Measurements from ENCODE around the gene SLC35F3. TPM values are rescaled to one million over a fixed set of nuclear protein-coding genes. Genes with fewer than 3 reads are reported as not detected.

The SLC35F3 gene
- total RNA-seq, 1 experiment from 2014 or later: 3.3 TPM

GRCh38 chr1:234265861-234266260, 361.4 kb downstream of the SLC35F3 start:
- no peaks in the 10 kb centered on the region for H3K9me3 Mint-ChIP-seq (ENCODE audit: unreplicated experiment)
- H3K4me1 Mint-ChIP-seq (ENCODE audit: insufficient read depth, unreplicated experiment): peaks cover 20% of the 10 kb centered on the region
- ChIA-PET CTCF (no interaction called here), POLR2A (no interaction called here)
- H3K4me3 Mint-ChIP-seq (ENCODE audit: unreplicated experiment): no peak overlapping the region
- BruUV-seq (replicated peaks): no TSS peak
- no peaks in the 10 kb centered on the region for H3K36me3 Mint-ChIP-seq (ENCODE audit: insufficient read depth, unreplicated experiment)
- no peak for DNase-seq (ENCODE audit: unreplicated experiment)
- intact Hi-C loops (cut with micrococcal nuclease): no loop called here
- no peak overlapping the region for H3K27ac Mint-ChIP-seq (ENCODE audit: low read depth, unreplicated experiment)
- H3K27me3 Mint-ChIP-seq (ENCODE audit: insufficient read depth, unreplicated experiment): no peaks in the 10 kb centered on the region
- TF ChIP-seq, protein P1, sequence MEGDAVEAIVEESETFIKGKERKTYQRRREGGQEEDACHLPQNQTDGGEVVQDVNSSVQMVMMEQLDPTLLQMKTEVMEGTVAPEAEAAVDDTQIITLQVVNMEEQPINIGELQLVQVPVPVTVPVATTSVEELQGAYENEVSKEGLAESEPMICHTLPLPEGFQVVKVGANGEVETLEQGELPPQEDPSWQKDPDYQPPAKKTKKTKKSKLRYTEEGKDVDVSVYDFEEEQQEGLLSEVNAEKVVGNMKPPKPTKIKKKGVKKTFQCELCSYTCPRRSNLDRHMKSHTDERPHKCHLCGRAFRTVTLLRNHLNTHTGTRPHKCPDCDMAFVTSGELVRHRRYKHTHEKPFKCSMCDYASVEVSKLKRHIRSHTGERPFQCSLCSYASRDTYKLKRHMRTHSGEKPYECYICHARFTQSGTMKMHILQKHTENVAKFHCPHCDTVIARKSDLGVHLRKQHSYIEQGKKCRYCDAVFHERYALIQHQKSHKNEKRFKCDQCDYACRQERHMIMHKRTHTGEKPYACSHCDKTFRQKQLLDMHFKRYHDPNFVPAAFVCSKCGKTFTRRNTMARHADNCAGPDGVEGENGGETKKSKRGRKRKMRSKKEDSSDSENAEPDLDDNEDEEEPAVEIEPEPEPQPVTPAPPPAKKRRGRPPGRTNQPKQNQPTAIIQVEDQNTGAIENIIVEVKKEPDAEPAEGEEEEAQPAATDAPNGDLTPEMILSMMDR (IDR thresholded peaks at IDR 0.05; ENCODE audit: unreplicated experiment): no peak

DNA sequence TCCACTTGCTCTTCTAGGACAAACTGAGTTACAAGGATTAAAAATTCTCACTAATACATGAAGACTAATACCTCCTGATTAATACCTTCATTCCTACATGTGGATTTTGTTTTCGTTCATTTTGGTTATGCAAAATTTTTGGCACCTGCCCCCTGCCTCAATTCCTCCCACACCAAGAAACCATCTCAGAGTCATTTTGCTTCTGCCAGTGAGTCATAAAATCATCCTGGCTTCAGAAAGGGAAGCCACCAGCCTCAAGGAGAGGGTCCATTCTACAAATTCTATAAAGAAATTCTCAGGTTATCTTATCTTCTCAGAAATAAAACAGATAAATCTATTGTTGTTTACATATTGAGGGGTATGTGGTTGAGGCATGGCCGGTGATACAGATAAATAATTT, 365.6 kb downstream of the SLC35F3 start:
- CTCF ChIA-PET: interaction anchor here (0.6 kb wide), 1 partner anchor 1776 kb away, joined by 3 read pairs; no protein-coding TSS in a partner anchor
- H3K27ac Mint-ChIP-seq (ENCODE audit: low read depth, unreplicated experiment): no peak overlapping the region
- H3K4me1 Mint-ChIP-seq (ENCODE audit: insufficient read depth, unreplicated experiment): no peaks in the 10 kb centered on the region
- H3K36me3 Mint-ChIP-seq (ENCODE audit: insufficient read depth, unreplicated experiment): no peaks in the 10 kb centered on the region
- no peaks in the 10 kb centered on the region for H3K9me3 Mint-ChIP-seq (ENCODE audit: unreplicated experiment)
- POLR2A ChIA-PET: interaction anchor here (0.6 kb wide), 1 partner anchor 391 kb away, joined by 3 read pairs; no protein-coding TSS in a partner anchor
- TF ChIP-seq, protein P1 (IDR thresholded peaks at IDR 0.05; ENCODE audit: unreplicated experiment): no peak
- intact Hi-C loops (cut with micrococcal nuclease): no loop called here
- DNase-seq (ENCODE audit: unreplicated experiment): no peak
- H3K4me3 Mint-ChIP-seq (ENCODE audit: unreplicated experiment): no peak overlapping the region
- H3K27me3 Mint-ChIP-seq (ENCODE audit: insufficient read depth, unreplicated experiment): no peaks in the 10 kb centered on the region
- BruUV-seq (replicated peaks): no TSS peak

DNA sequence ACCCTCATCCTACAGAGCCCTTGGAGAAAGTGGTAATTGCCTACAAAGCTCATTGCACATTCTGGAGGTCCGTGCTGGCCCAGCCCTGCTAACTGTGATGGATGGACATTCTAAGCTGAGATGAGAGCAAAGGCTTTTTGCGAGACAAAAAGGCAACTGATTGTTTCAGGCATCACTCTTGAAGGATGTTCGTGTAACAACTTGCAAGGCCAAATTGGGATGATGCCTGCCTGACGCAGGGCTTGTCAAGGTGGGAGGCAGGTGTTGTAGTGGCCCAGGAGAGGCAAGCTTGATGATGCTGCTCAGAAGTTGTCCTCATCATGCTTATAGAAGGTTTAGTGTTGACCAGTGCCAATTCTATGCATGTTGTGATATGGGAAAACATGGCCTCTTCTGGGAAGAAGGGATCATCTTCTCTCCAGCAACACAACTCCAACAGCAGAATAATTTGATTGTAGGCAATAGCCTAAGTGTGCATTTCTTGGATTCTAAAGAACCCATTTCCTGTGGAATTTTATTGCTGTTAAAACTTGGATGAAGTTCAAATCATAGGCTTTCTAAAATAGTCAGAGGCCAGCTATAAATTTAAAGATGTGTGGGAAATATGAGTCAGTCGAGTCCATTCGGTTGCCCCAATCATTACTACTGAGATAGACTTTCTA, 366.2 kb downstream of the SLC35F3 start:
- CTCF ChIA-PET: interaction anchor here (0.8 to 1.0 kb wide), 3 partner anchors 59 to 360 kb away, joined by 3 to 5 read pairs (median 3); no protein-coding TSS in a partner anchor
- peak; percentile 48 for DNase-seq (ENCODE audit: unreplicated experiment)
- POLR2A ChIA-PET: interaction anchor here (0.6 to 0.7 kb wide), 2 partner anchors 60 to 391 kb away, joined by 3 to 4 read pairs; no protein-coding TSS in a partner anchor

GRCh38 chr1:234271243-234271606, 366.7 kb downstream of the SLC35F3 start:
- DNase-seq (ENCODE audit: unreplicated experiment): no peak
- no peak overlapping the region for H3K27ac Mint-ChIP-seq (ENCODE audit: low read depth, unreplicated experiment)
- CTCF ChIA-PET: interaction anchor here (0.8 to 1.0 kb wide), 3 partner anchors 59 to 360 kb away, joined by 3 to 5 read pairs (median 3); no protein-coding TSS in a partner anchor

More for the DNA sequence above, 366.2 kb downstream of the SLC35F3 start:
- no TSS peak for BruUV-seq (replicated peaks)
- Mint-ChIP-seq H3K27ac (ENCODE audit: low read depth, unreplicated experiment) (no peak overlapping the region), H3K4me1 (ENCODE audit: insufficient read depth, unreplicated experiment) (no peaks in the 10 kb centered on the region), H3K4me3 (ENCODE audit: unreplicated experiment) (no peak overlapping the region), H3K9me3 (ENCODE audit: unreplicated experiment) (no peaks in the 10 kb centered on the region), H3K36me3 (ENCODE audit: insufficient read depth, unreplicated experiment) (no peaks in the 10 kb centered on the region), H3K27me3 (ENCODE audit: insufficient read depth, unreplicated experiment) (no peaks in the 10 kb centered on the region)
- intact Hi-C loops (cut with micrococcal nuclease): no loop called here
- TF ChIP-seq, protein P1 (IDR thresholded peaks at IDR 0.05; ENCODE audit: unreplicated experiment): no peak

More at GRCh38 chr1:234271243-234271606, 366.7 kb downstream of the SLC35F3 start:
- intact Hi-C loops (cut with micrococcal nuclease): no loop called here
- no peak overlapping the region for H3K4me3 Mint-ChIP-seq (ENCODE audit: unreplicated experiment)
- POLR2A ChIA-PET: interaction anchor here (0.7 kb wide), 1 partner anchor 61 kb away, joined by 4 read pairs; no protein-coding TSS in a partner anchor
- no TSS peak for BruUV-seq (replicated peaks)
- H3K27me3 Mint-ChIP-seq (ENCODE audit: insufficient read depth, unreplicated experiment): no peaks in the 10 kb centered on the region
- H3K9me3 Mint-ChIP-seq (ENCODE audit: unreplicated experiment): no peaks in the 10 kb centered on the region
- H3K36me3 Mint-ChIP-seq (ENCODE audit: insufficient read depth, unreplicated experiment): no peaks in the 10 kb centered on the region
- TF ChIP-seq, protein P1 (IDR thresholded peaks at IDR 0.05; ENCODE audit: unreplicated experiment): no peak
- no peaks in the 10 kb centered on the region for H3K4me1 Mint-ChIP-seq (ENCODE audit: insufficient read depth, unreplicated experiment)
